NOMO-1 treated with dmso at 0.1 percent for 144 hours (cell line): Measurements from ENCODE around the gene BID.

ENCODE experiments used
- DNase-seq: peaks from one replicate; lab custom pipeline; 2025; ENCODE audit not compliant: unreplicated experiment; lab: John Stamatoyannopoulos, UW

The BID gene

DNA sequence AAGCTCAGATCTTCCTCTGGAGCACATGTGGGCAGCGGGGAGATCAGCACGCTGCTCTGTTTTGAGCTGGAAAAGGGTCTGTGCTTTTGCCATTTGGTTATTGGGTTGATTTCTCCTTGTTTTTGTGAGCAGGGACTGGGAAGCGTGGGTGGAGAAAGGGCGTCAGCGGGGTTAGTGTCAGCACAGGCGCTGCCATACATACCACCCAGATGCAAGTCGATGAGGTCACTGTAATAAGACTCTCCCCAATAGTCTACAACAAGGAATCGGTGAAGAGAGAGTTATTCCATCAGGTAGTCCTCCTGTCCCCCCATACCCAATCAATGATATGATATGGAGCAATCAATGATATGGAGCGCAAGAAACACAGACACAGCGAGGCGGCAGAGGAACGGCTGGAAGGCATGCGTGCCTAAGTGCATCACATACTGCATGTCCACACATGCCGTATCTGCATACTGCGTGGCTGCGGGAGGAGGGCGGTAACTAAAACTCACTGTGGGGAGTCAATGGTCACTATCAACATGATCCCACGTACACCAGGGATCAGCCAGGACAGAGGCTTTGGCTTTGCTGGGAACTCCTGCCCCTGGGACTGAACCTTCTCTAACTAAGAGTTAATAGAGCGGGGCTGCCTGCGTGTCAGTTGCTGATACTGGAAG lies 29.5 kb upstream of the BID start:
- no peak for DNase-seq

DNA sequence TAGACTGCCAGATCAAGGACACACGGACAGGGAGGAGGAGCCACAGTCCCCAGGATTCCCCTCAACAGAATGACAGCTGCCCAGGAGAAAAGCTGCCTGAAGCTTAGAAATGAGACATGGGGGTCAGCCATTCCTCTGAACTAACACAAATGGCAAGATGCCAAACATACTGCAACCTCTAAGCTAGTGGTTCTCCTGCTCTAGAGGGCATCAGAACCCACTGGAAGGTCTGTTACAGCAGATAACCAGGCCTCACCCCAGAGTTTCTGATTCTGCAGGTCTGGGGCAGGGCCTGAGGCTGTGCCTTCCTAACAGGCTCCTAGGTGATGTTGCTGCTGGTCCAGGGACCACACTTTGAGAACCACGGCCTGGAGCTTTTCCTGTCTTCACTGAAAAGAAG lies 28.6 kb upstream of the BID start:
- DNase-seq, result no peak

DNA sequence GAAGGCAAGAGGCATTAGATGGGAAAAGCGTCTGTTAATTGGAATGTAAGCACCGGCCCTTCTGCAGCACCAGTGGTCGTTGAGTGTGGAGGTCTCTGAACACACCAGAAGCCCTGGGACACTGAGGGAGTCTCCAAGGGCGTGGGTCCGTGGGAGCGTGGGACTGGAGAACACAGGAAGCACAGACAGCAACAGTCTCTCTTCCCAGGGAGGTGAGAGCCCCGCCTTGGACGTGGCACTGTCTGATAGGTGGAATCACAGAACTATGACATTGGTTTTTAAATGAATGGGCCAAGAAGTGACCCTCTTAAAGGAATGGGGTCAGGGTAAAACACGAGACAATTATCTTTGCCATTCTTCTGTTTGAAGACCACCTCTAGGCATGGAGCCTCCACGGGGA lies 28.1 kb upstream of the BID start:
- DNase-seq, result no peak

DNA sequence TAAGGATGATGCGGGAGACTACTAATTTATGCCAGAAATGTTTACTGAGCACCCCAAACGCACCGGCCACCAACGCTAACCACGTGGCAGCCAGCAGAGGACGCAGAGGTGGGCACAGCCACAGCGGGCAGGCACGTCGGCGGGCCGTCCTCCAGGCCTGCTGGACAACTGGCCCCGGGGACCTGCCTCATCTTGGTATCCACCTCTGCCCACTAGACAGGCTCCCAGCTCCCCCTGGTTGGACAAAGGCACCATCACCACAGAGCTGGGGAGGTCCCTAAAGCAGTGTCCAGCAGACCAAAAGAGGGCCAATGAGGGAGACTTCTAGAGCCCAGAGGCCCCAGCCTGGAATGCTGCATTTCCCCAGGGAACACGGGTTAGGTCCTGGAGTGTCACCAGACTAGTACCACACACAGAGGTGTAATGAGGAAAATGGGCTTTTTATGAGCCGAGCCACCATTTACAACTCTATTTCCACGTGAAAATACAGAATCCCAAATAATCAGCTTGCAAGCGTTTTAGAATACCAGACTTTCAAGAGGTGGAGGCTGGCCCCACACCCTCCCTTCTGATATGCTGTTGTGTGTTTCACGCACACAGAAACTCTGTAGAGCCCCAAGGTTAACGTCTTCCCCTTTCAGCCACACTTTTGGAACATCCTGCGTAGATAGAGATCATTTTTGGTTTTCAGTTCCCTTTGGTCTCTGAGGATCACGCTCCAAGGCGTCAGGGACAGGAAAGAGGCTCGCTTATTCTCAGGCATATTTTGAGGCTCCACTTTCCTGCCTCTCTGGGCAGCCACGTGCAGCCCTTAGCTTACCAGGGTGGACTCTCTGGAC lies 23.7 kb upstream of the BID start:
- DNase-seq, result peak; percentile 72

DNA sequence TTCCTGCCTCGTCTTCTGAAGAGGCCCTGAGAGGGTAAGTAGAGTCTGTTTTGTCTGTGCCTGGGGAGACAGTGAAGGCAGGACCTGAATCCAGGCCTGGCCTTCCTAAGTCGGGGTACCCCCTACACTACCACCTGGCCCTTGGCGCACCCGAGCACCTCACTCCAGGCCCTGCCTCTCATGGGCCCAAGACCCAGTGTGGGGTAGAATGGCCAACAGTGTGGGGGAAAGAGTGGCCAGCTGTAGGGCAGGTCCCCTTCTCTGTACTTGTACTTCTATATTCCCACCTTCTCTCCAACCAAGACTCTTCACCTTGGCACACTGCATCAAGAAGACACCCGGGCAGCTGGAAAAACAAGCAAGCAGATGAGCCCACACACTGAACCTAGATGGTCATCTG lies 22.4 kb upstream of the BID start:
- DNase-seq, result no peak

DNA sequence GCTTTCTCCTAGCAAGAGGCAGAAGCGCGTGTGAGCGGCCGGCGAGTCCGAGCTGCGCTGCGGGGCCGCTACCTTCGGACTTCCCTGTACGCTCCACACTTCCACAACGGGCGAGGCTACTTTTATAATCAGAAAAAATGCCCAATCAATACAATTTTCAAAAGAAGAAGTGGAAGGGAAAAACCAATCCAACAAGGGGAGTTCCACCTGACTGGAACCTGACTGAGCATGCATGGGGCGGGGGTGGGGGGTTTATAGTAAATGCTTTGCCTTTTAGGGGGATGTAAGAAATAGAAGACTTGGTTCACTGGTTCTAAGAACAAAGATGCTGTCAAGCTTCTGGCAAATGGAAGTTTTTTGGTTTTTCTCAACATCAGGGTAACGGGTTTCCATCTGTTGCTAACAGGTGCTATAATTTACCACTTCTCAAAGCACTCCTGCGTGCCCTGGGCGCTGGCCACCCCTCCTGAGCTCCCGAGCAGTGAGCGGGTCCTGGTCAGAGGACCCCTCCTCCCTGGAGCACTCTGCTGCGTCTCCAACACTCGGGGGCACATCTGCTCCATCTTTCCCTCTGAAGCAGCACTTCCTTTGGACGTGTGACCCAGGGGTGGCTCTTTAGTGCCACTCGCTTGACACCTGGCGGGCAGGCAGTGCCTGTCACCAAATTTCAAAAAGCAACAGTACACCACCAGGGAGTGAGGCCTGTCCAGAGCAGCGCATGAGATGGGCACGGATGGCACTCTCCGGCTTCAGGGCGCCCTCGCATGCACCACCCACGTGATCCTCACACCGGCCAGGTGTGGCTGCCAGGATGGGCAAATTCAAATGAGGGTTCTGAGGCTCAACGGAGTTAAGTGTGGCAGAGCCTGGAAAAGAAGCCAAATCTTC lies 21.6 kb upstream of the BID start:
- no peak for DNase-seq

DNA sequence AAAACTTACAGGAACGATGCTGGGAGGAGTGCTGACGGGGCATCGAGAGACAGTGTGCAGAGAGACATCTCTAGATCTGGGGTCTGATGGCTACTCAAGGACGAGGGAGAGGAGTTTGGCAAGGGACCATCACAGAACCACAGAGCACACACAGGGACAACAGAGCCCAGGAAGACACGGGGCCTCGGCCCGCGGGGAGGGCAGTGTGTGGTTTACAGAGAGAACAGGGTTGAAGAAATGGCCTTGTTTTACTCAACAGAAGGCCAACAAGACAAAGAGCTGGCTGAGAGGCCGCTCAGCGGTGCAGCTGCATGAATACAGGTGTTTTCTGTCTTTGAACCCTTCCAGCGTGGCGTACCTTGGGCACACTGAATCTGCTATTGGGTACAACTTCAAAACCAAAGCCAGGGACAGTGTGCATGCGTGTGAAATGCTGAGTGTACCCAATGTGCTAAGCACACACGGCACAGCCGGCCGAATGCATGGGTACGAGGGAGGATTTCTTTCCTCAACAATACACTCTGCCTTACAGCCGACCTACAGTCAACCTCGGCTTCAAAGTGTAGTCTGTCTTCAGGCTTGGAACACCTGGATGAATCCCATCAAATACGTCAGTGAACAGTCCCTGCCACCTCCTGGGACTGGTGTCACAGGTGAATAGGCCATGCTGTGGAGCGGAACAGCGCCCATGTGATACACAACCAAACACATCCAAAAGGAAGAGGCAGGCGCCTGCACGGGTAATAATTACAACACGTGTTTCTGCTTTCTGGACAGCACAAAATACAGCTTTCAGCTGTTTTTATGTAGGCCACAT lies 20.7 kb upstream of the BID start:
- DNase-seq, result no peak

DNA sequence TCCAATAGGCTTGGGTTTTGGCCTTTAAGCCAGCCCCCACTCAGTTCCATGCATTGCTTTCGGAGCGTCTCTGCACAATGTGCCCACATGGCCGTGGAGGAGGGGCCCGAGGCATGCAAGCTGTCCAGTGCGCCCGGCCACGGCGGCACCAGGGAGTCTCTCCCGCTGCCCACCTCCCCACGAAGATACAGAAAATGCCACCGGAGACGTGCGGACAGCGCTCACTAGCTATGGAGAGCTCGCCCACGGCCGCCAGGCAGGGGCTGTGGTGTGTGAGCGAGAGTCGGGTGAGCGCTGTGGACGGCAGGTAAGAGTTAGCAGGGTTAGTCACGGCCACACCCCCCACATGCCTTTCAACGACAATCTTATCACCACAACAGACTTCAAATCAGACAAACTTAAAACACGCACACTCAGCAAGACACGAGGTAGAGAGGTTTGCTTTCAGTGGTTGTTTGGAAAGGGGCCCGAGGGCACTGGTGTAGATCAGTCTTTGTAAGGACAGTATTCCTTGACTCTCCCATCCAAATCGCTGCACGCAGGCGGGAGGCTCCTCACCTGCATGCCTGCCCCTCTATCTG lies 18.7 kb upstream of the BID start:
- DNase-seq, result no peak

DNA sequence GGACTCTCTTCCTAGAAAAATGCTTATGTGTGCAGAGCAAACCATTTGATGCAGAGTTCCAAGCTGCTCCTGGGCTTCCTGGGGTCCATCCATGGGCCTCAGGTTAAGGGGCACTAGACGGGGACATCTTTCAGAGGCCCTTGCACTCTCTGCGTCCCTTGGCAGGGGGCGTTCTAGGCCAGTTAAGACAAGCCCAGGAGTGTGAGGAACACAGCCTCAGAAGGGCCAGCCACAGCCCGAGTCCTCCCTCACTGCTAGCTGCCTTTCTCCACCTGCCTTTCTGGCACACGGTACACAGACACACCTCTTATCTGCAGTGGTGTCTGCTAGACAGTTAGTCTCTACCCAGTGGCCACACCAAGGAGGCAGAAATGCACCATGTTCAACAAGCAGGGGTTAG lies 18.0 kb upstream of the BID start:
- no peak for DNase-seq

DNA sequence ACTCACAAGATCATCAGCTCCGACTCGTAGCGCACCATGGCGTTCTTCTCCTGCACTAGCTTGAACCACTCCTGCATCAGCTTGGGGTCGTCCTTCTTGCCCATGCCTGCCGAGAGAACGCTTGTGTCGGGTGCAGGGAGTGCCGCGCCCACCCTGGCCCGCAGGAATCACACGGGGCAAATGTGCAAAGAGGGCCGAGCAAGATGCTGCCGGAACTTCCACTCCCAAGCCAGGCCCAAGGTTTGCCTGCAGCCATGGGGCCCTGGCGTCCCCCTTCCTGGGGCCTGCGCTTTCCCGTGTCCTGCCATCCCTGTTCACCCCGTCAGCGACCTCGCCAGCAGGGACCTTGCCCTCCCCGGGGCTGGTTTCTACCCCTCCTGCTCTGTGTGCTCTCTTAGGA lies 16.9 kb upstream of the BID start:
- no peak for DNase-seq

DNA sequence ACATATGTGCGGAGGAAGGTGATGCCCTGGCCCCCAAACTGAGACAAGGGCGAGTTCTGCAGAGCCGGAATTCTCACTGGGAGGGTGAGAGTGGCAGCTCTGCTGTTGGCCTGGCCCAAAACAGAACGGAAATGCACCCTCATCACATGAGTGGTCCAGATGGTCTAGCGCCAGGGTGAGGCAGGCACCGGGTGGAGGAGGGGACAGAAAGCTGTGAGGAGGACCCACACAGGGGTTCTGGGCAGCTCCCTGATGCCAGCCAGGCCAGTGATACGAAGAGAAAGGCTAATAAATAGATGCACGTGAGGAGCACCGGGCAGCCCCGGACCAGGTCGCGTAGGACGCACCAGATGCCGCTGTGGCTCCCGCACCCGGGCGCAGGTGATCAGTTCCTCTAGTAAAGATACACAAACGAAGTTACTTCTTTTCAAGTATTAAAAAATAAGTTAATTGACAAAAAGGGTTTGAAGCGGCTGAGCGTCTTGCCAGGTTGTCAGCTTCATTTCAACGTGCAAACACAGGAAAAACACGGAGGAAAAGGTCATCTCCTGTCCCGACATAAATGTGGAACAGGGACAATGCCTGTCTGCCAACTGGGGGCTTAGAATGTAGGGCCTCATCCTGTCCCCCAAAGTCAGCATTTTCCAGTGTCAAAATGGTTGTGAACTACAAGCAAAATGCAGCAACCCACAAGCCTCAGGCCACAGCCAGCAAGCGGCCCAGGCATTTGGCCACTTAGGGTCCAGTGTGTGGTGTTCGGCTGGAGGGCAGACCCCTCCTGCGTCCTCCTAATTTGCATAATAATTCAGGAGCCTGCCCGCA lies 15.3 kb upstream of the BID start:
- no peak for DNase-seq

DNA sequence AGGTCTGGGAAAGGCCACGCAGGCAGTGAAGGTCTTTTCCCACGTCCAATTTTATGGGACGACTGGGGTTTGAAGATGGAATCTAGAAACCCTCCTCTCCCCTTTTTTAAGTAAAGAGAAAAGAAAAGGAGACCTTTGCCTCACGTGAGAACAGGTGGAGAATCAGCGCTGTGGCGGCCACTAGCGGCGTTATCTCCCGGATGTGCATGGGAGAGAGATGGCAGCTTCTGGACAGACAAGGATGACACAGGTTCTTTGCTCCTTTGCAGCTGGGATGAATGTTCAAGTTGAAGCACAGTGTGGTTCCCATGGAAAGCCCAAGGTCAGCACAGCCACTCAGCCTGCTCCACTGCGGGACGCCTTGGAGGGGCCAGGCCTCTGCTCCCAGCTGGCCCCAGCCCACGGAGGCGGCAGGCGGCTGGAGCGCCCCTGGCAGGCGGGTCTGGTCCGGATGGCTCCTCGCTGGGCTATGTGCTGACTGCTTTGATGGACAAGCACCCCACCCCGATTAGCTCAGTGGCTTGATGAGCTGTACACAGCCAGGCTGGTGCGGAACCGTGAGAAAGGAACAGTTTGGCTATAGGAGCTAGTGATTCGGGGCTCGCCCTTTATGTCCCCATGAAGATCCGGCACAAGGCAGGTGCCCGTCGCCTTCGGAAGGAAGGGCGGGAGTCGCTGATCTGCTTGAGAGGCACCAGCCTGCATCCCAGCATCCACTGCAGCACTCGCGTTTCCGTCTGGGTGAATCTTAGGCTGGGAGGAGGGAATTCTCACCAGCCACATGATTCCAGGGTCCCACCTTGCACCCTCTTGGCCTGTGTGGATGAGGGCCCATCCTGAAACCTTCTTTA lies 14.5 kb upstream of the BID start:
- no peak for DNase-seq

DNA sequence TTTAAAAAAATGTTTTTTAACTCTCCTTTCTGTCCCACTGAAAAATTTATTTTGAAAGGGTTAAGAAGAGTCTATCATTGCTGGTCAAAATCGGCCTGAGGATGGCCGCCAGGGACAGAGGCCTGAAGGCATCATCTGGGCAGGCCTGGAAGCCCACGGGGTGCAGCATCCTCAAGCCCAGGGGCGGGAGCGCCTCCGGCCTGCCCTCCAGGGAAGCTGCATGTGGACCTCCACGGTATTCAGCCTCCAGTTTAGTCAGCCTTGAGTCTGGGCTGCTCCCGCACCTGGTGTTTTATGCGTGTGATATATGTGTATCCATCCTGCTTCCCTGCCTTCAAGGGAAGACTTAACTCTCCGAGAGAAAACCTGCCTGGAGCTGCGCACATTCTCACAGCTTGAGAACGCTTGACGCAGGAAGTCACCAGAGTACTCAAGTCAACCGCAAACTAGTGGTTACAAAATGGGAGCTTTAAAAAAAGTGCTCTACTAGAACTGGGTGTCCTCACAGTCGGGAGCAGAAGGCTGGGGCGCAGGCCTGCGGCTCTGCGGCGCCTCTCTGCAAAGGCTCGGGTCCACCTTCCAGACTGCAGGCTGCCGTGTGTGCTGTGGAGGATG lies 13.6 kb upstream of the BID start:
- DNase-seq, result no peak

DNA sequence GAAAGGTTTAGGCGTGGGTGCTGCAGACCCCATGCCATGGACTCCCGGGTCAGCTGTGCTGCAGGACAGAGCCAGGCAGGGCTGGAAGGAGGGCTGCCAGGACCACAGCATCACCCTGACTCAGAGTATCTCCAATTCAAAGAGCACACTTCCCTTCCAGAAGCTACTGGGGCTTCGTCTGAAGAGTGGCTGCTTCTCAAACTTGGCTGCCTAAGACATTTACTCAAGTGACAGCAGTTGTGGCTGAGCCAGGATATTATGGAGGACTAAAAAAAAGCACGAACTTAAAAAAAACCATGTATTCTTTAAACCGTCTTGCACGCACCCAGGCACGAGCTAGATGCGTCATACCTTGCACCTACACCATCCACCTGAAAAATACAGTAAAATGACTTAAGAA lies 13.0 kb upstream of the BID start:
- DNase-seq, result no peak

DNA sequence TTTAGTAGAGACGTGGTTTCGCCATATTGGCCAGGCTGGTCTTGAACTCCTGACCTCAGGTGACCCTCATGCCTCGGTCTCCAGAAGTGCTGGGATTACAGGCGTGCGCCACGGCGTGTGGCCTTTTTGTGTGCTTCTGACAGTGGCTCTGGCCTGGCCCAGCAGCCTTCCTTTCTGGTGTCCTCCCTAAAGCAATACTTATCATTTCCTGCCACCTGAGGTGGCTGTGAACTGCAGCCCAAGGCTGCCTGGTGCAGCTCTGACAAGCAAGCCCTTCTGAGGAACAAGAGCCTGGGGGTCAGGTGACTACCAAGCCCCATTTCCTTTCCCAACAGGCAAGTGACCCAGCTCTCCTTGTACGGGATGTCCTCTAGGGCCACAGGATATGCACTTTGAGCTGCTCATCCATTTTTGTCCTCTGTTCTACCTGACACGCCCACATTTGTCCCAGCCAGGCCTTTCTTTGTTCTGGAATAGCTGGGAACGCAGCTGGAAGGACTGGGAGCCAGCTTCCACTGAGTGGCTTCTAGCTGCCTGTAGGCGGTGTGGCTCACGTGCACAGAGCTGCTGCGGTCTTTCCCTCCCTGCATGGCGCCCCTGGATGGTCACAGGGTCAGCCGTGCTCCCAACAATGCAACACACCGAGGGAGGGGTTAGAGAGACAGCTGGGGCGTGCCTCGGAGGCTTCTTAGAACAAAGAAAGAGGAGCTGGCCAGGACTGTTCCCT lies 12.3 kb upstream of the BID start:
- DNase-seq, result no peak

DNA sequence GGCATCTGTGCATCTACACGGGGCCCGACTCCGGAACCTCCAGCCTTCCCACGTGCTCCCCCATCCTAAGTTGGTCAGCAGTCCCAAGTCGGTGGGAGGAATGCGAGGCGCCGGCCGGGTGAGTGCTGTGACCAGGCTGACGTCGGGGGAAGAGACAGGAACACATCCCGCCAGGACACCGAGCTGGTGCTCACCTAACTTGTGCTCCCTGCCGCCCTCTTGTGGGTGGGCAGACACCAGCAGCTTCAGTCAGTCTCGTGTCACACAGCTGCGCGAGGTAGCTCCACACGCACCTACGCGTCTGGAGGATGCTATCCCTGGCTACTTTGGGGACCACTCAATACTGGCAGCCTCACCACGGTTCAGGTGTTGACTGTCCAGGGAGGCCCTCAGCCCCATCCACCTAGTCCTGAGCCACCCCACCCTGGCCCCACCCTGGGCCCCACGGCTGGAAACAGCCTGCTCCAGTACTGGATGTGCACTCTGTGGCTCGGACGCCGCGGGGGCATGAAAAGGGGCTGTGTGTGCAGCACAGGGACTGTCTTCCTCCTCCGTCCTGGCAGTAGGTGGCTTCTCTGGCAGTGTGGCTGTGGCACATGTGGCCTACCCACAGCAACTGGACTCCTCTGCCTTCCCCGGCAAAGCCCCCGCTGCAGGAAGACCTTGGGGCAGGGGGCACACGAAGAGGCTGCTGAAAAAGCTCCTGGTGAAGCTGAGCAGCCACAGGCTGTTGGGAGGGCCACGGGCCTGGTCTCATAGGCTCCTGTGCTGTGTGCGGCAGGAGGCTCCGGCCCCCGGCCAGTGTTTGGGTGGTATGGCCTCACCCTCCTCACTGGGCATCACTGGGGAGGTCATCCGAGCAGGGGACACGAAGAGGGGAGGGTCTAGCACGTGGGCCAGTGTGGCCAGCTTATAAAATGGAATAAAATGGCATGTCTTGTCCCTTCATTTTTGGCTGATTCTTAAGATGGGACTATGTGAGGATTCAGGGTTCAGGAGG lies 11.2 kb upstream of the BID start:
- DNase-seq, result peak; percentile 35
